Stimulated activated CD4-positive, alpha-beta T cell treated with anti-CD3 and anti-CD28 coated beads, Interleukin-15, amount 100 ng/mL, for 24 hours (primary cell): ENCODE data around the gene RNF126.
"Not testable (repeated sequence)": the region's sequence is repeated elsewhere in the genome, so short reads cannot be mapped to it uniquely, and the experiment has no call there.

Source experiments
- DNase-seq: peaks from one replicate; pipeline ENCODE4 v3.0.0-alpha.2; 2020

Gene RNF126

DNA sequence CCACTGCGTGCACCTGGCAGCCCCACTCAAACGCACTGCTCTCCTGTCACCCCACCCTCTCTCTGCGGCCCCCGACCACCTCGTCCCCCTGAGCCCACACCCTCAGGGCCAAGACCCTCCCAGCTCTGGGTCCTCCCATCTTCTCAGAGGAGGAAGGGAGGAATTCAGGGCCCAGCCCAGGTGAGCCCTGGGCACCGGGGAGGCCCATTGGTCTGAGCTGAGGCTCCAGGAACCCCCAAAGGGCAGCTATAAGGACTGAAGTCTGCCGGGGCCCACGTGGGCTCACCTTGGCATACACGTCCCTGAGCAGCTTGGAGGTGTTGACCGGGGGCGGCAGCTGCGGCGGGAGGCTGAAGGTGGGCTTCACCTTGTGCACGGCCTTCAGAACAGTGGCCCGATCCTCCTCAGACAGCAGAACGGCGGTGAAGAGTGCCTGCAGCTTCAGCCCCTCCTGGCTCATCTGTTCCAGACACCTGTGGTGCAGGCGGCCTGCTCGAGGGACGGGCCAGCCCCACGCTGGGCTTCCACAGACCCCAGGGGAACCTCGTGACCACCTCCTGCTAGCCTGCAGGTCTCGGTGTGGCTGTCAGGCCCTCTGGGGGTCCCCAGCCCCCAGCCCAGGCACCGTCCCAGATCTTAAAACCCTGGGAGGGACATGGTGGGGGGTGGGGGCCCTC is 38.4 kb downstream of the RNF126 start:
- no peak for DNase-seq

DNA sequence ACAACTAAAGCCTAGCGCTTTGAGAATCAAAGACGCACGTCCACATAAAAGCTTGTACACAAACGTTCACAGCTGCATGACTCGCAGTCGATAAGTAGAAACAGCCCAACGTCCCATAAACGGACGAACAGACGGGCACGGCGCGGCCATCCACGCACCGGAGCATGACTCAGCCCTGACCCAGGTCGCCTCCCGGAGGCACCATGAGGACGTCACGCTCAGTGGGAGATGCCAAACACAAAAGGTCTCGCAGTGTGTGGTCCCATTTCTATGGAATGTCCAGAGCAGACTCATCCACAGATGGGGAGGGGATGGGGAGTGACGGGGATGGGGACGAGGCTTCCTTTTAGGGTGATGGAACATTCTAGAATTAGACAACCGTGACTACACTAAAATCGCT is 39.0 kb downstream of the RNF126 start:
- no peak for DNase-seq

DNA sequence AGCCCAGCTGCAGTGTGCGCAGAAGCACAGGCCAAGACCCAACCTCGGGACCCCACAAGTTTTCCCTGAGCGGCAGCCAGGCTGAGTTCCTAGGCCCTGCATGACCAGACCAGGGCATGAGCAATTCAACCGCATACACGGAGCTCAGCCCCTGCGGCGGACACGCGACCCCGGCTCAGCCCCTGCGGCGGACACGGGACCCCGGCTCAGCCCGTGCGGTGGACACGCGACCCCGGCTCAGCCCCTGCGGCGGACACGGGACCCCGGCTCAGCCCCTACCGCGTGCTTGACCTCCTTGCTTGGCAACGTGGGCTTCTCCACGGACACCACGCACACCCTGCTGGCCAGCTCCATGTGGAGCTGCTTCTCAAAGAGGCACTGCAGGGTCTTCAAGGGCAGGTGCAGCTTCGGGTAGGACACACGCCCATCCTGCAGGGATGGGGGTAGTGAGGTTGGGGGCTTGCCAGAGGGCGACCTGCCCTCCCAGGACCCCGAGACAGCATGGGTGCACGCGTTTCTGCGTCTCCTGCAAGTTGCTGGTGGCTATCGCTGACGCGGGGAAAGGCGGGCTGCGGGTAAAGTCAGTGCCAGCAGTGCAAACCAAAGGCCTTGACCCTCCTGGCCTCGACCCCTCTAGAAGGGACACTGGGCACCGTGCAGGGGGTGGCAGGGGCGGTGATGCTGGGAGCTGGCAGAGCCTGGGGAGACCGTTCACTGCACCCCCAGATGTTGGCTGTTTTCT is 39.7 kb downstream of the RNF126 start:
- DNase-seq, result no peak

DNA sequence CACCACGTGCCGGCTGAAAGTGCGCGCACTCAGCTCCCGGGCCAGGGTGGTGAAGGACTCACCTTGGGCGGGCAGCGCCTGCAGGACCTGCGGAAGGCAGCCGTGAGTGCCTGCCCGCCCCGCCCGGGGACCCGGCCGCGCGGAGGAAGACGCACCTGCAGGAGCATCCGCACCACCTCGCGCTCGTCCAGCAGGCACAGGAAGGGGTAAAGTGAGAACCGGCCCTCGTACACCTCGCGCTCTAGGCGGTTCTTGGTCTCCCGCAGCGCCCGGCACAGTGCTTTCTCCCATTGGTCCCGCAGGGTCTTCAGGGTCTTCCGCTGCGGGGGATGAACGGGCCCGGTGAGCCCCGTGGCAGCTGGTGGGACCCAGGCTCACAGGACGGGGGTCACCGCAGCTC is 40.3 kb downstream of the RNF126 start:
- DNase-seq, result no peak

DNA sequence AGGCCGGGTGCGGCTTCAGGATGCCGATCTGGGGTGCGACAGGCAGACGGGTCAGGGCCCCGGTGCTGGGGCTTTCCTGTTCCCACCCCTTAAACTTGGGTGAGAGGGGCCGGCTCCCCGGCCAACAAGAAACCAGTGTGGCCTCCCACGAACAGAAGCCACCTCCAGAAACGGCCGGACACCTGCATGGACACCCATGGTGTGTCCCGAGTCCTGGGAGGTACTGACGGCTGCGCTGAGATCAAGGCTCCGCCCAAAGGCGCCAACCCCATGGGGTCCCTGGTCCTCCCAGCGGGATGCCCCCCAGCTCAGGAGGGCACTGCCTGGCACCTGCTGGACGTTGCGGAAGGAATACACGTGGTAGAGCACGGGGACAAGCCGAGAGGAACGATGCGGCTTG is 41.2 kb downstream of the RNF126 start:
- no peak for DNase-seq

DNA sequence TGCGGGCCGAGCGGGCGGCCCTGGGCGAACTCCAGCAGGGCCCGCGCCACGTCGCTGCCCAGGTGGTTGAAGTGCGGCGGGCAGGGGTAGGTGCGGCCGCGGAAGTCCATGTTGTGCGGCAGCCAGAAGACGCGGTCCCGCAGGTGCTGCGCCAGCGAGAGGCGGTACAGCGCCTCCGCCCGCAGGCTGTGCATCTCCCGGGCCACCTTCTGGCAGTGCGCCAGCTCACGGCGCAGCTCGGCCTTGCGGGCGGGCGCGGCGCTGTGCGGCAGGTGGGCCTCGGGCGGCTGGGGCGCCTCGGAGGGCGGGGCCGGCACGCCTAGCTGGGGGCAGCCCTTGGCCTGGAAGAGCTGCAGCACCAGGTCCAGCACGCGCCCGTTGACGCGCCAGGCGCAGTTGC is 41.8 kb downstream of the RNF126 start:
- not testable (repeated sequence) for DNase-seq

DNA sequence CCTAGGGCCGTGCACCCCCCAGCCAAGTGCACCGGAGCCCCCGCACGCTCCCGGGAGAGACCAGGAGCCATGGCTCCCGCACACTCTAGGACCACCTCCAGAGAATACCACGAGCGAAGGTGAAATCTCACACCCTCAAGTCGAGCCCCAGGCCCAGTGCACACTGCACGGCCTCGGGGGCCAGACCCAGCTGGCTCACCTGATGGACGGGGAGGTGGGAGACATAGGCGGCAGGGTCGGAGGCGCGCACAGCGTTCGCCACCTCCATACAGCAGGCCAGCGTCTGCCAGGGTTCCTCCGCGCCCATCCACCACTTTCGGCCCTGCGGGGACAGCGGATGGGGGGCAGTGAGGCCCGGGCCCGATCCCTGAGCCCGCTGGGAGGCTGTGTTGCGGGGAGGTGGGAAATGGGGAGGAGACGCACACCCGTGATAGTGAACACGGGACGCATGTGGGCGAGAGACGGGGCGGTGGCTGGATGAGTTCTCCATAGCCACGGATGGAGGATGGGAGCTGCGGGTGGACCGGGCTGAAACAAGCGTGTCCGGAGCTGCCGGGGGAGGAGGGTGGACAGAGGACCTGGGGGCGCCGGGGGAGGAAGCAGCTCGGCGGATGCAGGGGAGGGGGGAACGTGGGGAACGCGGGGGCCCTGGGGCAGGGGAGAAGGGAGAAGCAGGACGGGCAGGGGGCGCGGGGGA is 42.7 kb downstream of the RNF126 start:
- DNase-seq, result no peak

DNA sequence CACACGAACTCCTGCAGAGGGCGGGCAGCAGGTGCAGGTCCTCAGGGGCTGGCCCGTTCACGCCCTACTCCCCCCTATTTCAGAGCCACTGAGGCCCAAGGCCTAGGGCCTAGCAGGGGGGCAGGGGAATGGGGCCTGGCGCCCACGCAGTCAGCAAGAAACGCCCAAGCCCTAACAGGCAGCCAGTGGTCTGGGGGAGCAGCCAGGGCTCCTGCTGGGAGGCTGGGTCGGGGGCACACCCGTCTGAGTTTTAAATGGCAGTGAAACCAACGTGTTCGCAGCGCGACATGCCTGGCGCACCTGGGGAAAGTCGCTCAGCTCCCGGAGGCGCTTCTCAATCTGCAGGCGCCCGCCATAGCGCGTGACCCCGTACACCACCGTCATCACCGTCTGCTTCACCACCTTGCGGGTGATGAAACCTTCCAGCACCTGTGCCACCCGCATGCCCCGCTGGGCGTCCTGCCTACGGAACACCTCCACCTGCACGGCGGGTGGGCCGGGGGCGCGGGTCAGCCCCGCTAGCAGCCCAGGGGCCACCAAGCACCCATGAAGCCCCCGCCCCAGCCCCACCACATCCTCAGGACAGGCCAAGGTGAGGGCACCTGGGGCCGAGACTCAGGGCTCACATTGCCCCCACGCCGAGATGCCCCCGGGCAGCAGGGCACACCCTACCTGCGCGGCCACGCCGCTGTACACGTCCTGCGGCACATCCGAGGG is 43.6 kb downstream of the RNF126 start:
- no peak for DNase-seq

DNA sequence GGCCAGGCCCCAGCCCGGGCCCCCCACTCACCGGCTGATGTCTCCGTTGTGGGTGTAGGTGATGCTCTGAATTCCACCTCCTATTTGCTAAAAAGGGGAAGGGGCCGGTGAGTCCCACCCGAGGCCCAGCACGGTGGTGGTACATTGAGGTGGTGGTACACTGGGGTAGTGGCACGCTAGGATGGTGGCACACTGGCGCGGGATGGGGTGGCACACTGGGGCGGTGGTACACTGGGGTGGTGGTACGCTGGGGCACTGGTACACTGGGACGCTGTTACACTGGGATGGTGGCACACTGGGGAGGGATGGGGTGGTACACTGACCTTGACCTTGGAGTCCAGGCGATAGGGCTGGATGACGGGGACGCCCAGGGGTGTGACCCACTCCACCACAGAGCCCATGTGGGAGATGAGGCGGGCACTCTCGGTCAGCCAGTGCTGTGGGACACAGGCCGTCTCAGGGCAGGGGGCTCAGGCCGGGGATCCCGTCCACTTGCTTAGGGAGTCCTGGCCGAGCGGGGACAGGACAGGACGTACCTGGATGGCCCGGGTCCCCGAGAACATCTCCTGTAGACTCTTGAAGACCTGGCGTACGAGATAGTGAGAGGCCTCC is 44.2 kb downstream of the RNF126 start:
- no peak for DNase-seq

DNA sequence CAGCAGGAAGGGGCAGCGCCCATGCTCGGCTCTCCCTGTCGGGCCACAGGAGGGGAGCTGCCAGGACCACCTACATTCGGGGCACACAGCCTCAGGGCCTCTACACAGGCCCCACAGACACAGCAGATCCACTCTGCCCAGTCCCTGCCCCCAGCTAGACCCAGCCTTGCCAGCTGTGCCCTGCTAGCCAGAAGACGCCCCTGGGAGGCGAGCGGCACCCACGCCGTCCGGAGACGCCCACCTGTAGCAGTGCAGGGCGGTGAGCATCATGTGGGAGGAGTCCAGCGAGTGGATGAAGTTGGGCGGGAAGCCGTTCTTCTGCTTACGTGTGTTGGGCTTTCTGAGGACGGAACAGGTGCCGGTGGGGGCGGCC is 44.8 kb downstream of the RNF126 start:
- no peak for DNase-seq

DNA sequence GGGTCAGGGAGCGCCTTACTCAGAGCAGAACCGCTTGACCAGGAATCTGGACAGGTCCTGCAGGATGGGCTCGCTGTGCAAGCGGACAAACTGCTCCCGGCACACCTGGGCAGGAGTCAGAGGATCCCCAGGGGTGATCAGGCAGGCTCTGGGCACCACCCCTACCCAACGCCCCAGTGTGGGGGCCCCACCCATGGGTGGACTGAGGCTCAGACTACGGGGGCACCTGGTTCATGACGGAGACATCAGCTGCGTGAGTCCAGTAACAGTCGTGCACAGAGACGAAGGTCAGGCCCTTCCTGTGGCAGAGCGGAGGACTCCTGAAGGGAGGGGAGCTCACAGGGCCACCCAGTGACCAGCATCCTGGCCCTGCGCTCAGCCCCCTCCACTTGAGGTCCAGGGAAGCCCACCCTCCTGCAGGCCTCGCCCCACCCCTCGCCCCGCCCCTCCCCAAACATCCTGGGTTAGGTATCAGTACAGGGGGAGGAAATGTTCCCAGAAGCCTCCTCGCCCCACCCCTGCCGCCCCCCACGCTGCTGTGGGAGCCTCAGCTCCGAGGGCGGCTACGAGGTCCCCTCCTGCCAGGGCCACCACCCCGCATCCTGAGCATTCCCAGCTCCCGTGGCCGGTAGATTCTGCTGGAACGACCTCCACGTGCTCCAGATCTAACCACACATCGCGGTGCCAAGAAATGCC is 45.3 kb downstream of the RNF126 start:
- no peak for DNase-seq

DNA sequence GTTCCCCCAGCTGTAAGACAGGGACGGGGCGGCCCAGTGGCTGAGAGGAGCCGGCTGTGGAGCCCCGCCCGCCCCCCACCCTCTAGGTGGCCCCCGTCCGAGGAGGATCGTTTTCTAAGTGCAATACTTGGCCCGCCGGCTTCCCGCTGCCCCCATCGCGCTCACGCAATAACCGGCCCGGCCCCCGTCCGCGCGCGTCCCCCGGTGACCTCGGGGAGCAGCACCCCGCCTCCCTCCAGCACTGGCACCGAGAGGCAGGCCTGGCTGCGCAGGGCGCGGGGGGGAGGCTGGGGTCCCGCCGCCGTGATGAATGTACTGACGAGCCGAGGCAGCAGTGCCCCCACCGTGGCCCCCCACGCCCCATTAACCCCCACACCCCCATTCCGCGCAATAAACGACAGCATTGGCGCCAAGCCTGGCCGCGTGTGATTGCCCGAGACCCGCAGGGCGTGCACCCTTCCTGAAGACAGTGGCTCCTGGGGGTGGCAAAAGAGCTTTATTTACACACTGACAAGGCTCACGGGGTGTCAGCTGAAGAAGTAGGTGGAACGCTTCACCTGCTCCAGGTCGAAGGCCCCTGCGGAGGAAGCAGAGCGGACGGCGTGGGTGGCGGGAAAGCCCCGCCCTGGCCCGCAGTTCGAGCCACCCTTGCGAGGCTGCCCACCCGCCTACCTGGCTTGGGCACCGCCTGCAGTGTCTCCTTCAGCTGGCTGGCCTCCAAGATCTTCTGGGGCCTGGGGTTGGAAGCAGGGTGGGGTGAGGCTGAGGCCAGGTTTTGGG is 46.1 kb downstream of the RNF126 start:
- no peak for DNase-seq

DNA sequence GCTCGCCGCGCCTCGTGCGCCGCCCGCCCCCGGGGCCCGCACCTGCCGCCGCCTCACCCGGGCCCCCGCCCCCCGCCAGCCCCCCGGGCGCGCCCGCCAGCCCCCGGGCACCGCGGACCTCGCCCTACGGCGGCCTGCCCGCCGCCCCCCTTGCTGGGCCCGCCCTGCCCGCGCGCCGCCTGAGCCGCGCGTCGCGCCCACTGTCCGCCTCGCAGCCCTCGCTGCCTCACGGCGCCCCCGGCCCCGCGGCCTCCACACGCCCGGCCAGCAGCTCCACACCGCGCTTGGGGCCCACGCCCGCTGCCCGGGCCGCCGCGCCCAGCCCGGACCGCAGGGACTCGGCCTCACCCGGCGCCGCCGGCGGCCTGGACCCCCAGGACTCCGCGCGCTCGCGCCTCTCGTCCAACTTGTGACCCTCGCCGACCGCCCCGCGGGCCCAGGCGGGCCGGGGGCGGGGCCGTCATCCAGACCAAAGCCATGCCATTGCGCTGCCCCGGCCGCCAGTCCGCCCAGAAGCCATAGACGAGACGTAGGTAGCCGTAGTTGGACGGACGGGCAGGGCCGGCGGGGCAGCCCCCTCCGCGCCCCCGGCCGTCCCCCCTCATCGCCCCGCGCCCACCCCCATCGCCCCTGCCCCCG is 46.8 kb downstream of the RNF126 start:
- DNase-seq, result no peak

DNA sequence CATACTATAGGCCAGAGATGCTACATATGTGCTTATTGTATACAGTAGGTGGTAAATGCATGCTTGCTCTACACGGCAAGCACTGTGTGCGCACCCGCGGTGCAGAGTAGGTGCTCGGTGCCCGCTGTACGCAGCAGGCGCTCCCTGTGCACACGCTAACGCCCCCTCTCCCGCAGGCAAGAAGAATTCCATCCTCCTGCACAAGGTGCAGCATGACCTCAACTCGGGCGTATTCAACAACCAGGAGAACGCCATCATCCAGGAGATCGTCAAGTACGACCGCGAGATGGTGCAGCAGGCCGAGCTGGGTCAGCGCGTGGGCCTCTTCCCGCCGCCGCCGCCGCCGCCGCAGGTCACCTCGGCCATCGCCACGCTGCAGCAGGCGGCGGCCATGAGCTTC is 47.4 kb downstream of the RNF126 start:
- DNase-seq, result no peak

DNA sequence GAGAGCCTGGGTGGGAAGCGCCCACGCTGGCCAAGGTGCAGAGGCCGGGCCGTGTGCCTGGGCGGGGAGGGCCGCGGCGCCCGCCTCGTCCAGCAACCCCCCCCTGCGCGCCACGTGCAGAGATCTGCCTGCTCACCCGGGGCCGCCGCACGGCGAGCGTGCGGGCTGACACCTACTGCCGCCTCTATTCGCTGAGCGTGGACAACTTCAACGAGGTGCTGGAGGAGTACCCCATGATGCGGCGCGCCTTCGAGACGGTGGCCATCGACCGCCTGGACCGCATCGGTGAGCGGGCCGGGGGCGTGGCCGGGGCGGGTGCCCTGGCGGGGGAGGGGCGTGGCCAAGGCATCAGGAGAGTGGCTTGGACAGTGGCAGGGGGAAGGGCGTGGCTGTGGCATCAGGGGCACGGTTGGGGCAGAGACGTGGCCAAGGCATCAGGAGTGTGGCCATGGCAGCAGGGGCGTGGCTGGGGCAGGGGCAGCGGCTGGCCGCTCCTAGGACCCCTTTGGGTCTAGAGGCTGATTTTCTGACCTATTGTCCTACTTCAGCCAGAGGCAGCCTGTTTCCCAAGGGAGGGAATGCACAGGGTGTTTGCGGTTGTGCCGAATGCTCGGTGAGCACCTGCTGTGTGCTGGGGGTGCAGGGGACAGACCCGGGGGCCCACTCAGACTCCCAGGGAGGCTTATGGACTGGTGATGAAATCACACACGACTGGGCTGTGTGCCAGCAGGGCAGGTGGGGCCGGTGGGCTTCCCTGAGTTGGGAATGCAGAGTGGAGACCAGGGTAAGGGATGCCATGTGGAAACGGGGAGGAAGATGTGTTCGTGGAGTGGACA is 49.1 kb downstream of the RNF126 start:
- DNase-seq, result no peak

DNA sequence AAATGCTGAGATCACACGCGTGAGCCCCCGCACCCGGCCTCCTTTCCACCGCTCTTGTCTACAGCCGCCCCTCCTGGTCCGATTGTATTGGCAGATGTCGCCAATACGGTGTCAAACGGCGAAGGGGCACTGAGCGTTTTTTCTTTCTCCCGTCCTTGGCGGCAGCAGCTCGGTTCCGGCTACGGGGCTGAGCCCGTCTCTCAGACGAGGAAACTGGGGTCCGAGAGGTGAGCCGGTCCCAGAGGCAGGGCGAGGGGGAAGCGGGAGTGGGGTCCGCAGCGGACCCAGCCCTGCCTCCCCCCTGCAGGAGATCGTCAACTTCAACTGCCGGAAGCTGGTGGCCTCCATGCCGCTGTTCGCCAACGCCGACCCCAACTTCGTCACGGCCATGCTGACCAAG is 50.1 kb downstream of the RNF126 start:
- no peak for DNase-seq

DNA sequence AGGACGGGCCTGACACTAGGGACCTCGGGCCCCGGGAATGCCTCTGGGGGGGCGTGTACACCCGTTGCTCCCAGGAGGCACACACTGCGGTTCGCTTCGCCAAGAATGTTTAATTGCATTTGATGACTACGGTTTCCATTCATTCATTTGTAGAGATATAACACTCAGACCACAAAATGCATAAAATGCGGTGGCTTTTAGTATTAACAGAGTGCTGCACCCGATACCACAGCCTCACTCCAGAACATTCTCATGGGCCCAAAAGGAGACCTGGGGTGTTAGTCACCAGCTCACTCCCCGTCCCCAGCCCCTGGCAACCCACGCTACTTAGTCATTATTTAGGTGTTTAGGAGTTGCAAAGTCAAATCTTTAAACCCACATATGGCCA is 51.5 kb downstream of the RNF126 start:
- peak; percentile 84 for DNase-seq

DNA sequence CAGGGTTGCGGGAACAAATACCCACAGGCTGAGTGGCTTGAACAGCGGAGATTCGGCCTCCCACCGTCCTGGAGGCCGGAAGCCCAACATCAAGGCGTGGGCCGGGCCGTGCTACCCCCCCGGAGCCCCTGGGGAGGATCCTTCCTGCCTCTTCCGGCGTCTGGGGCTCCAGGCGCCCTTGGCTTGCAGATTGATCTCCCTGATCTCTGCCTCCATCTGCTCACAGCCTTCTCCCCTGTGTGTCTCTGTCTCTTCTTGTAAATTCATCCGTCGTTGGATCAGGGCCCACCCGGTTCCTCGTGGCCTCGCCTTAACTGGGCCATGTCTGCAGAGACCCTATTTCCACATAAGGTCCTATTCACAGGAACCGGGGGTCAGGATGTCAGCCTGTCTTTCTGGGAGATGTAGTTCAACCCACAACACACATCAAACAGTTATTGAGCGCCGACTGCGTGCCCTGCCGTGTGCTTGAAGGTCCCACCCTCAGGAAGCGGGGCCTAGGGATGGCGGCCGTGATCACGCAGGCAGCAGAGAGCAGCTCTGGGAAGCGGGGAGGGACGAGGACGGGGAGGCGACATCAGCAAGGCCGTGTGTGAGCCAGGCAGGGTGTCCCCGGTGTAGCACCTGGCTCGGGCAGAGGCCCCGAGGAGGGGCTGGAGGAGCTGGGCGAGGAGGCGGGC is 52.1 kb downstream of the RNF126 start:
- DNase-seq, result peak; percentile 74

DNA sequence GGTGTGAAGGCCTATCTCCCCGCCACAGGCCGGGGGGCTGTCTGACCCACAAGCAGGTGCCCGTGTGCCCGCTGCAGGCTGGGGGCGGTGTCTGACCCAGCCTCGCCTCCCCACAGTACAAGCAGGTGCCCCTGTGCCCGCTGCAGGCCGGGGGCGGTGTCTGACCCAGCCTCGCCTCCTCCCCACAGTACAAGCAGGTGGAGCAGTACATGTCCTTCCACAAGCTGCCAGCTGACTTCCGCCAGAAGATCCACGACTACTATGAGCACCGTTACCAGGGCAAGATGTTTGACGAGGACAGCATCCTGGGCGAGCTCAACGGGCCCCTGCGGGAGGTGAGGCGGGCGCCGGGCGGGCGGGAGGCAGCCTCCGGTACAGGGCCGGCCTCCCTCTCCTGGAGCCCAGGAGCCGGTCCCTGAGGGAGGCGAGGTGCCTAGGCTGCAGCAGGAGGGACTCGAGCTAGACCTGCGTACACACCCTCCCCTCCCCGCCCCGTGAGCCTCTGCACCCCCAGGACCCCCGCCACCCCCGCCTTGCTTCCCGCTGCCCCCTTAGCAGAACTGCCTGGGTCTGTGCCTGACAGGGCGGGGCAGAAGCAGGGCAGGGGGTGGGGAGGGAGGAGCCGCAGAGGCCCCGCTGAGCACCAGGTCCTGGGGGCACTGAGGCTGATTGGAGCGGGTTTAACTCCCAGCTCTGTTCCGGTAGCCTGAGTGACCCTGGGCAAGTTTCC is 52.8 kb downstream of the RNF126 start:
- peak; percentile 39 for DNase-seq
